H1 (cell line): ENCODE measurements around the gene CNNM2. TPM values are rescaled to one million over a fixed set of nuclear protein-coding genes. Genes with fewer than 3 reads are reported as not detected.

Source experiments
- CTCF ChIA-PET: fragments of 300-600 bp; sonication (Branson Sonifier 250); formaldehyde crosslinking; loops from one replicate; lab custom pipeline; 2021; ENCODE audit not compliant: partially characterized antibody; lab: Charles Lee
- POLR2A ChIA-PET: fragments of 300-600 bp; sonication (Branson Sonifier 250); formaldehyde crosslinking; loops from one replicate; lab custom pipeline; 2021; ENCODE audit warnings: inconsistent platforms; ENCODE audit not compliant: partially characterized antibody; lab: Charles Lee
- DNase-seq, 2 experiments: peaks; one replicate each; pipeline versions ENCODE4 v3.0.0 to v3.0.0-alpha.2; 2010 to 2022; ENCODE audit warnings: low spot score in 2 of 2, low read depth in 1 of 2, mixed read lengths in 1 of 2
- FAIRE-seq: peaks from 2 replicates; lab custom pipeline; 2011; peaks lifted over from hg19 to GRCh38; lab: Jason Lieb, UNC
- H2AFZ ChIP-seq: 2 replicates; pipeline ENCODE4 v1.8.1; 2012; ENCODE audit warnings: low read length, inconsistent platforms
- H2AK5ac ChIP-seq: 2 replicates; pipeline ENCODE4 v1.6.1; 2013; ENCODE audit warnings: low read depth, low read length
- H2BK120ac ChIP-seq: replicated peaks from 2 replicates; pipeline ENCODE3; 2013; ENCODE audit warnings: low read depth, low read length, inconsistent platforms
- H2BK12ac ChIP-seq: 2 replicates; pipeline ENCODE4 v1.6.1; 2013; ENCODE audit warnings: low read depth, low read length
- H2BK15ac ChIP-seq: 2 replicates; pipeline ENCODE4 v1.6.1; 2013; ENCODE audit warnings: low read length
- H2BK20ac ChIP-seq: 2 replicates; pipeline ENCODE4 v1.6.1; 2013; ENCODE audit warnings: low read length
- H2BK5ac ChIP-seq: 2 replicates; pipeline ENCODE4 v1.6.1; 2013; ENCODE audit warnings: low read depth, low read length
- H3K14ac ChIP-seq: 2 replicates; pipeline ENCODE4 v1.6.1; 2013; ENCODE audit warnings: inconsistent platforms; ENCODE audit not compliant: insufficient read length
- H3K18ac ChIP-seq: 2 replicates; pipeline ENCODE4 v1.6.1; 2013; ENCODE audit warnings: low read length; ENCODE audit errors: extremely low read depth
- H3K23ac ChIP-seq: 2 replicates; pipeline ENCODE4 v1.6.1; 2013; ENCODE audit warnings: inconsistent platforms; ENCODE audit not compliant: insufficient read length
- H3K23me2 ChIP-seq: 2 replicates; pipeline ENCODE4 v1.6.1; 2013; ENCODE audit warnings: low read depth, low read length
- H3K27ac ChIP-seq: 2 replicates; pipeline ENCODE4 v1.6.1; 2011; ENCODE audit warnings: low read depth, low read length, inconsistent platforms
- H3K27me3 ChIP-seq, 4 experiments: replicated peaks in 1 of 4; 1 replicate in 1 of 4; 2 replicates in 3 of 4; pipeline versions ENCODE4 v1.6.1 to v1.8.1; 2011 to 2013; ENCODE audit warnings: low read length in 3 of 4, mild to moderate bottlenecking in 3 of 4, inconsistent platforms in 2 of 4, mixed read lengths in 2 of 4, moderate library complexity in 1 of 4; ENCODE audit not compliant: control insufficient read depth in 3 of 4, insufficient read depth in 3 of 4; ENCODE audit errors: extremely low read depth in 1 of 4
- H3K36me3 ChIP-seq, 4 experiments: 2 replicates each; pipeline versions ENCODE4 v1.6.1 to v1.8.1; 2011 to 2013; ENCODE audit warnings: mild to moderate bottlenecking in 4 of 4, low read length in 3 of 4, moderate library complexity in 2 of 4, control low read depth in 1 of 4, inconsistent platforms in 1 of 4; ENCODE audit not compliant: insufficient read depth in 4 of 4, control insufficient read depth in 2 of 4
- H3K4ac ChIP-seq: replicated peaks from 2 replicates; pipeline ENCODE3; 2013; ENCODE audit warnings: low read length, low read depth, mixed read lengths, inconsistent platforms; ENCODE audit not compliant: insufficient read length
- H3K4me1 ChIP-seq, 4 experiments: replicated peaks in 1 of 4; 1 replicate in 1 of 4; 2 replicates in 3 of 4; pipeline versions ENCODE4 v1.6.1 to v1.8.1; 2011 to 2013; ENCODE audit warnings: low read length in 3 of 4, inconsistent platforms in 2 of 4, mixed read lengths in 1 of 4; ENCODE audit not compliant: insufficient read depth in 4 of 4, control insufficient read depth in 3 of 4
- H3K4me2 ChIP-seq, 2 experiments: 2 replicates each; pipeline versions ENCODE4 v1.6.1 to v1.8.1; 2011 to 2013; ENCODE audit warnings: low read depth in 2 of 2, low read length in 2 of 2, control low read depth in 1 of 2, inconsistent platforms in 1 of 2, mild to moderate bottlenecking in 1 of 2; ENCODE audit not compliant: insufficient read depth in 1 of 2
- H3K4me3 ChIP-seq, 4 experiments: fragments of 200-600, 300-600 bp in 1 of 4; sonication (generic), shearing (Covaris generic), sonication (Bioruptor Twin) in 1 of 4; 2 replicates each; pipeline versions ENCODE4 v1.5.1 to v1.8.1; 2011 to 2016; ENCODE audit warnings: low read length in 4 of 4, low read depth in 3 of 4, control low read depth in 2 of 4, inconsistent platforms in 2 of 4, mild to moderate bottlenecking in 2 of 4, mixed read lengths in 1 of 4, moderate library complexity in 1 of 4; ENCODE audit not compliant: insufficient read depth in 2 of 4; ENCODE audit errors: extremely low read depth in 1 of 4
- H3K56ac ChIP-seq: replicated peaks from 2 replicates; pipeline ENCODE3; 2013; ENCODE audit warnings: low read depth, mild to moderate bottlenecking, mixed read lengths, low read length, inconsistent platforms; ENCODE audit not compliant: insufficient read length
- H3K79me1 ChIP-seq: 2 replicates; pipeline ENCODE4 v1.6.1; 2013; ENCODE audit warnings: low read depth, low read length, control low read depth
- H3K79me2 ChIP-seq, 2 experiments: 2 replicates each; pipeline versions ENCODE4 v1.6.1 to v1.8.1; 2012 to 2013; ENCODE audit warnings: low read length in 2 of 2, mild to moderate bottlenecking in 2 of 2, inconsistent platforms in 1 of 2; ENCODE audit not compliant: insufficient read depth in 2 of 2, control insufficient read depth in 1 of 2
- H3K9ac ChIP-seq, 4 experiments: replicated peaks in 1 of 4; 1 replicate in 1 of 4; 2 replicates in 3 of 4; pipeline versions ENCODE4 v1.6.1 to v1.8.1; 2011 to 2013; ENCODE audit warnings: low read depth in 3 of 4, low read length in 3 of 4, control low read depth in 2 of 4, mild to moderate bottlenecking in 2 of 4, moderate library complexity in 2 of 4, inconsistent platforms in 1 of 4; ENCODE audit errors: extremely low read depth in 1 of 4
- H3K9me3 ChIP-seq, 2 experiments: 2 replicates each; pipeline versions ENCODE4 v1.6.1 to v1.8.1; 2012 to 2013; ENCODE audit warnings: mild to moderate bottlenecking in 2 of 2, moderate library complexity in 2 of 2, control low read depth in 1 of 2, inconsistent platforms in 1 of 2, low read depth in 1 of 2, low read length in 1 of 2, mixed read lengths in 1 of 2; ENCODE audit not compliant: insufficient read depth in 2 of 2
- H4K20me1 ChIP-seq, 2 experiments: replicated peaks in 1 of 2; 2 replicates each; pipeline versions ENCODE3 to v1.8.1; 2011 to 2013; ENCODE audit warnings: inconsistent platforms in 2 of 2, low read length in 2 of 2, mild to moderate bottlenecking in 1 of 2; ENCODE audit not compliant: insufficient read depth in 2 of 2, control insufficient read depth in 1 of 2
- H4K5ac ChIP-seq: 2 replicates; pipeline ENCODE4 v1.6.1; 2013; ENCODE audit warnings: low read length, low read depth, mixed read lengths, inconsistent platforms; ENCODE audit not compliant: insufficient read length
- H4K8ac ChIP-seq: 2 replicates; pipeline ENCODE4 v1.8.0; 2013; ENCODE audit warnings: mild to moderate bottlenecking, moderate library complexity, low read length, inconsistent platforms; ENCODE audit not compliant: insufficient read depth; ENCODE audit errors: extremely low read depth
- H4K91ac ChIP-seq: replicated peaks from 2 replicates; pipeline ENCODE3; 2013; ENCODE audit warnings: low read length, mixed read lengths, inconsistent platforms; ENCODE audit not compliant: insufficient read length
- ASH2L ChIP-seq: fragments of 200-600, 300-600 bp; sonication (generic); IDR thresholded peaks from one replicate; pipeline ENCODE4 v1.7.1; 2017; ENCODE audit warnings: low read length
- BRCA1 ChIP-seq: IDR thresholded peaks from 2 replicates; pipeline ENCODE4 v1.6.1; 2012; ENCODE audit warnings: low read depth, low read length, improper control_type of control experiment
- CBX8 ChIP-seq: fragments of 300-800, 300-1000 bp; sonication (generic); IDR thresholded peaks from 2 replicates; pipeline ENCODE4 v1.7.1; 2016; ENCODE audit warnings: low read depth, low read length, borderline replicate concordance
- CHD2 ChIP-seq: IDR thresholded peaks from 2 replicates; pipeline ENCODE4 v1.6.1; 2012; ENCODE audit warnings: low read length, improper control_type of control experiment
- CTBP2 ChIP-seq: IDR thresholded peaks from 2 replicates; pipeline ENCODE4 v1.7.0; 2011; ENCODE audit warnings: borderline replicate concordance, mild to moderate bottlenecking, moderate library complexity, mixed read lengths, low read length; ENCODE audit not compliant: insufficient read depth, insufficient read length
- EP300 ChIP-seq, 2 experiments: IDR thresholded peaks; 1 replicate in 1 of 2; 2 replicates in 1 of 2; pipeline ENCODE4 v1.6.1; 2011 to 2012; ENCODE audit warnings: low read depth in 2 of 2, low read length in 2 of 2, mild to moderate bottlenecking in 2 of 2, borderline replicate concordance in 1 of 2, inconsistent platforms in 1 of 2, moderate library complexity in 1 of 2
- EZH2 ChIP-seq: fragments of 200-600 bp; sonication (generic); IDR thresholded peaks from 2 replicates; pipeline ENCODE4 v1.7.1; 2012; ENCODE audit warnings: low read depth, mild to moderate bottlenecking, moderate library complexity, low read length, inconsistent platforms; ENCODE audit not compliant: severe bottlenecking
- HDAC6 ChIP-seq: IDR thresholded peaks from one replicate; pipeline ENCODE4 v1.7.1; 2012; ENCODE audit warnings: low read depth, mild to moderate bottlenecking, inconsistent platforms, low read length, moderate library complexity
- KDM5A ChIP-seq: fragments of 200-600 bp; IDR thresholded peaks from 2 replicates; pipeline ENCODE4 v1.7.1; 2012; ENCODE audit warnings: mild to moderate bottlenecking, low read length, inconsistent platforms, mixed read lengths
- NRF1 ChIP-seq: IDR thresholded peaks from 2 replicates; pipeline ENCODE4 v1.6.1; 2011; ENCODE audit warnings: mild to moderate bottlenecking, low read depth, low read length, improper control_type of control experiment
- RFX5 ChIP-seq: IDR thresholded peaks from 2 replicates; pipeline ENCODE4 v1.6.1; 2011; ENCODE audit warnings: low read depth, low read length, improper control_type of control experiment, borderline replicate concordance
- SIN3A ChIP-seq, 2 experiments: IDR thresholded peaks in 1 of 2; conservative IDR thresholded peaks in 1 of 2; 2 replicates each; pipeline ENCODE4 v1.6.1; 2011 to 2012; ENCODE audit warnings: low read length in 2 of 2, improper control_type of control experiment in 1 of 2, low read depth in 1 of 2, mild to moderate bottlenecking in 1 of 2
- SIRT6 ChIP-seq: IDR thresholded peaks from one replicate; pipeline ENCODE4 v1.7.1; 2012; ENCODE audit warnings: low read length, inconsistent platforms
- SIX5 ChIP-seq: IDR thresholded peaks from 2 replicates; pipeline ENCODE4 v1.6.1; 2011; ENCODE audit warnings: mild to moderate bottlenecking, low read depth, low read length
- TEAD4 ChIP-seq: IDR thresholded peaks from 2 replicates; pipeline ENCODE4 v1.6.1; 2012; ENCODE audit warnings: low read depth, low read length, inconsistent platforms, mixed read lengths
- WGBS, 2 experiments: shearing (Covaris generic) in 1 of 2; methylation state at CpG; one replicate each; pipeline versions ENCODE4 v1.1.6 to v1.1.7; 2013 to 2015; ENCODE audit warnings: low lambda C conversion rate in 2 of 2, mixed read lengths in 2 of 2, inconsistent platforms in 1 of 2, low coverage in 1 of 2, missing lambda C conversion rate in 1 of 2; ENCODE audit not compliant: insufficient replicate concordance in 2 of 2, insufficient coverage in 1 of 2, insufficient read length in 1 of 2; ENCODE audit errors: extremely low coverage in 1 of 2, missing lambda C conversion rate in 1 of 2; 5-methylcytosine and 5-hydroxymethylcytosine counted together
- polyA plus RNA-seq, 7 experiments: library from polyadenylated mRNA; depleted of rRNA in 3 of 7; stranded (reverse) in 5 of 7; unstranded in 2 of 7; fragments of >200 nt in 5 of 7; fragments of 200-250 nt in 2 of 7; gene quantifications; 1 replicate in 5 of 7; 2 replicates in 1 of 7; 4 replicates in 1 of 7; pipeline versions ENCODE4 v1.2.1 to v1.2.3, GENCODE V29; 2011 to 2013; ENCODE audit warnings: missing spikeins in 2 of 7, mixed read lengths in 2 of 7
- total RNA-seq: library from RNA; stranded (reverse); fragmentation: NEBNext Ultra II Directional; extraction: Animal tissue kit (Norgen Biotek cat#: 25700); gene quantifications from 2 replicates; pipeline ENCODE4 v1.2.1, GENCODE V29; 2021

CNNM2 gene
- total and polyA plus RNA-seq, 2 of the 8 experiments (the other 6 are each of a cell fraction or from before 2014, with no cell fraction given), result 7.3 to 23.6 TPM

- Histone ChIP-seq H3K4me3 (no peak overlapping the region), H3K9me3 (no peaks in the 10 kb centered on the region), H3K4ac (peak overlapping the region; percentile 53), H3K79me2 (no peaks in the 10 kb centered on the region), H3K23me2 (no peaks in the 10 kb centered on the region), H4K8ac (no peak overlapping the region), H3K79me1 (no peaks in the 10 kb centered on the region), H3K4me2 (no peak overlapping the region), H2BK20ac (no peak overlapping the region), H3K23ac (no peak overlapping the region), H3K27me3 (no peaks in the 10 kb centered on the region), H2AK5ac (no peak overlapping the region), H3K36me3 (no peaks in the 10 kb centered on the region), H2BK5ac (no peak overlapping the region), H3K9ac (no peak overlapping the region), H2BK120ac (no peak overlapping the region), H3K14ac (no peak overlapping the region), H3K27ac (no peak overlapping the region), H2AFZ (no peak overlapping the region), H3K56ac (no peak overlapping the region), H2BK15ac (no peak overlapping the region), H4K5ac (no peak overlapping the region), H3K4me1 (peaks cover 0 to 2% (median 0%) of the 10 kb centered on the region in 4 experiments; a peak in 2 of 7 replicates), H4K91ac (no peak overlapping the region), H3K18ac (no peak overlapping the region), H4K20me1 (peaks cover 0 to 1% of the 10 kb centered on the region in 2 experiments), H2BK12ac (no peak overlapping the region)
- DNase-seq, result no peak
- no peak for FAIRE-seq
- 74% methylated on average over 1 of the region's 1 CpG; no CpG with 5 or more reads in 1 of the 2 experiments for WGBS, 2 experiments
- POLR2A ChIA-PET, result no interaction called here
- CTCF ChIA-PET, result no interaction called here
- TF ChIP-seq CTBP2, result no peak
- TF ChIP-seq SIRT6, result no peak
- TF ChIP-seq RFX5, result no peak
- TF ChIP-seq NRF1, result no peak
- no peak for TF ChIP-seq TEAD4
- no peak for TF ChIP-seq BRCA1
- TF ChIP-seq EP300 (IDR thresholded peaks at IDR 0.05; ENCODE audit: borderline replicate concordance in 1 of 2, low read depth in 2 of 2, low read length in 2 of 2), result no peak
- TF ChIP-seq ASH2L, result no peak
- TF ChIP-seq EZH2, result no peak
- TF ChIP-seq CHD2, result no peak
- TF ChIP-seq HDAC6, result no peak
- TF ChIP-seq SIX5, result no peak
- no peak for TF ChIP-seq CBX8
- no peak for TF ChIP-seq SIN3A (conservative IDR thresholded peaks at IDR 0.05 in 1 of 2, IDR thresholded peaks at IDR 0.05 in 1 of 2; ENCODE audit: low read depth in 1 of 2, low read length in 2 of 2)
- TF ChIP-seq KDM5A, result no peak
These were observed 79.9 kb downstream of the CNNM2 start for GRCh38 chr10:102997998-102998397.
